A549 treated with DMSO at 1 μM for 4 hours (cell line): ENCODE results near the gene ZNF354B. TPM values are rescaled to one million over a fixed set of nuclear protein-coding genes. Genes with fewer than 3 reads are reported as not detected.

Experiments
- total RNA-seq: library from RNA; stranded (reverse); fragments of 200-300 nt; extraction: Qiagen RNA extraction; gene quantifications from 5 replicates; pipeline ENCODE4 v1.2.3, GENCODE V29; 2022; ENCODE audit warnings: low read depth

ZNF354B gene
- 4.9 to 6.6 TPM (median 5.1 TPM) in 5 replicates for total RNA-seq

GRCh38 chr5:178859625-178860521 lies at the start of gene ZNF354B:
TSS of gene ZNF354B (plus strand) at chr5:178859953. CDS start at chr5:178861048, 1,095 bp downstream.

GRCh38 chr5:178895615-178896571 lies 36.1 kb downstream of the ZNF354B start, which contains the start of gene ZFP2:
TSS of gene ZFP2 (plus strand) at chr5:178895913. CDS start at chr5:178931314, 35,401 bp downstream.

Other genes with a start within 250 kb of the ZNF354B start
- 9.0 to 11.1 TPM (median 10.6 TPM) in 5 replicates for gene CLK4, start 232.9 kb upstream of the ZNF354B start, total RNA-seq
- 6.2 to 8.7 TPM (median 7.6 TPM) in 5 replicates for gene ZNF354A, start 129.3 kb upstream of the ZNF354B start, total RNA-seq
- gene ZFP2, start 36.0 kb downstream of the ZNF354B start, total RNA-seq, result 0.05 to 0.12 TPM in 2 of 5 replicates, not detected in the others
- not detected in 5 replicates for gene ZNF454, start 81.2 kb downstream of the ZNF354B start, total RNA-seq
- gene GRM6, start 135.4 kb downstream of the ZNF354B start, total RNA-seq, result not detected in 5 replicates
- 0.39 to 0.85 TPM (median 0.62 TPM) in 5 replicates for gene ZNF879, start 163.9 kb downstream of the ZNF354B start, total RNA-seq
- gene ZNF354C, start 200.4 kb downstream of the ZNF354B start, total RNA-seq, result 0.55 to 1.0 TPM (median 0.95 TPM) in 5 replicates